ENCODE measurements around the gene DDX5. TPM values are rescaled to one million over a fixed set of nuclear protein-coding genes. Genes with fewer than 3 reads are reported as not detected.
A peak's percentile ranks its signal among the peaks of the same experiment; 100 is the strongest.

Gene DDX5
- total and polyA plus RNA-seq, 2 of the 13 experiments (the other 11 are each of a cell fraction or from before 2014, with no cell fraction given), result 503 to 684 TPM

GRCh38 chr17:64506576-64507412 lies 705 bp upstream of the DDX5 start, which contains the start of gene CEP95 (continued):
- TF ChIP-seq MAFK (conservative IDR thresholded peaks at IDR 0.05 in 1 of 2, IDR thresholded peaks at IDR 0.05 in 1 of 2; ENCODE audit: low read length in 2 of 2), result no peak
- TF ChIP-seq ZNF121 (CRISPR knock-in tag; IDR thresholded peaks at IDR 0.05), result peak; percentile 6; the same call in 1 of the 2 replicates
- TF ChIP-seq ZNF33A (CRISPR knock-in tag; IDR thresholded peaks at IDR 0.05; ENCODE audit: borderline replicate concordance), result 0 out of 2 replicates have a peak, but pooled peaks have one; percentile 51
- TF ChIP-seq THAP7 (CRISPR knock-in tag; IDR thresholded peaks at IDR 0.05), result no peak
- TF ChIP-seq REXO4 (CRISPR knock-in tag; IDR thresholded peaks at IDR 0.05; ENCODE audit: borderline replicate concordance), result no peak
- no peak; the same call in 1 of the 2 replicates for TF ChIP-seq ZNF264 (CRISPR knock-in tag; IDR thresholded peaks at IDR 0.05)
- TF ChIP-seq UBTF (CRISPR knock-in tag; IDR thresholded peaks at IDR 0.05), result peak; percentile 90
- TF ChIP-seq SUZ12 (IDR thresholded peaks at IDR 0.05; ENCODE audit: low read depth, low read length), result no peak
- peak; percentile 60 for TF ChIP-seq PHF20 (CRISPR knock-in tag; IDR thresholded peaks at IDR 0.05)
- TF ChIP-seq ZNF138 (CRISPR knock-in tag; IDR thresholded peaks at IDR 0.05; ENCODE audit: low read depth), result no peak; the same call in 1 of the 2 replicates
- peak; percentile 99 for TF ChIP-seq DMAP1 (CRISPR knock-in tag; IDR thresholded peaks at IDR 0.05)
- peak; percentile 100 for TF ChIP-seq HINFP (CRISPR knock-in tag; IDR thresholded peaks at IDR 0.05; ENCODE audit: low read depth)
- TF ChIP-seq STAG1 (CRISPR knock-in tag; IDR thresholded peaks at IDR 0.05), result no peak
- no peak for TF ChIP-seq ZNF44 (CRISPR knock-in tag; IDR thresholded peaks at IDR 0.05)
- peak; percentile 48; the same call in 1 of the 2 replicates for TF ChIP-seq MLXIP (CRISPR knock-in tag; IDR thresholded peaks at IDR 0.05; ENCODE audit: borderline replicate concordance)
- TF ChIP-seq RCOR2 (CRISPR knock-in tag; IDR thresholded peaks at IDR 0.05), result no peak; the same call in 1 of the 2 replicates
- TF ChIP-seq PITX1 (CRISPR knock-in tag; IDR thresholded peaks at IDR 0.05), result peak; percentile 91; the same call in 1 of the 2 replicates
- TF ChIP-seq SRSF9 (IDR thresholded peaks at IDR 0.05; ENCODE audit: borderline replicate concordance, insufficient read depth, low read depth, low read length, poor library complexity, severe bottlenecking), result no peak
- TF ChIP-seq ZNF616 (CRISPR knock-in tag; IDR thresholded peaks at IDR 0.05; ENCODE audit: low read depth), result peak; percentile 48; the same call in 1 of the 2 replicates
- TF ChIP-seq POLR2AphosphoS5 (IDR thresholded peaks at IDR 0.05; ENCODE audit: low read depth, low read length), result peak; percentile 78
- TF ChIP-seq ZNF572 (CRISPR knock-in tag; IDR thresholded peaks at IDR 0.05), result peak; percentile 90
- TF ChIP-seq MIER3 (CRISPR knock-in tag; IDR thresholded peaks at IDR 0.05; ENCODE audit: borderline replicate concordance), result peak; percentile 81; the same call in 1 of the 2 replicates

All from HepG2 (cell line).